Stimulated activated CD4-positive, alpha-beta T cell treated with anti-CD3 and anti-CD28 coated beads, TNF-alpha, amount 100 ng/mL, for 1 hour (primary cell): ENCODE results near the gene CCDC107.
"Not testable (repeated sequence)": the region's sequence is repeated elsewhere in the genome, so short reads cannot be mapped to it uniquely, and the experiment has no call there.

ENCODE experiments used
- DNase-seq, 3 donors: peaks; one replicate each; pipeline ENCODE4 v3.0.0-alpha.2; 2020; ENCODE audit warnings: low read depth in 3 of 3, low spot score in 1 of 3

The CCDC107 gene, protein sequence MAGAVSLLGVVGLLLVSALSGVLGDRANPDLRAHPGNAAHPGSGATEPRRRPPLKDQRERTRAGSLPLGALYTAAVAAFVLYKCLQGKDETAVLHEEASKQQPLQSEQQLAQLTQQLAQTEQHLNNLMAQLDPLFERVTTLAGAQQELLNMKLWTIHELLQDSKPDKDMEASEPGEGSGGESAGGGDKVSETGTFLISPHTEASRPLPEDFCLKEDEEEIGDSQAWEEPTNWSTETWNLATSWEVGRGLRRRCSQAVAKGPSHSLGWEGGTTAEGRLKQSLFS

DNA sequence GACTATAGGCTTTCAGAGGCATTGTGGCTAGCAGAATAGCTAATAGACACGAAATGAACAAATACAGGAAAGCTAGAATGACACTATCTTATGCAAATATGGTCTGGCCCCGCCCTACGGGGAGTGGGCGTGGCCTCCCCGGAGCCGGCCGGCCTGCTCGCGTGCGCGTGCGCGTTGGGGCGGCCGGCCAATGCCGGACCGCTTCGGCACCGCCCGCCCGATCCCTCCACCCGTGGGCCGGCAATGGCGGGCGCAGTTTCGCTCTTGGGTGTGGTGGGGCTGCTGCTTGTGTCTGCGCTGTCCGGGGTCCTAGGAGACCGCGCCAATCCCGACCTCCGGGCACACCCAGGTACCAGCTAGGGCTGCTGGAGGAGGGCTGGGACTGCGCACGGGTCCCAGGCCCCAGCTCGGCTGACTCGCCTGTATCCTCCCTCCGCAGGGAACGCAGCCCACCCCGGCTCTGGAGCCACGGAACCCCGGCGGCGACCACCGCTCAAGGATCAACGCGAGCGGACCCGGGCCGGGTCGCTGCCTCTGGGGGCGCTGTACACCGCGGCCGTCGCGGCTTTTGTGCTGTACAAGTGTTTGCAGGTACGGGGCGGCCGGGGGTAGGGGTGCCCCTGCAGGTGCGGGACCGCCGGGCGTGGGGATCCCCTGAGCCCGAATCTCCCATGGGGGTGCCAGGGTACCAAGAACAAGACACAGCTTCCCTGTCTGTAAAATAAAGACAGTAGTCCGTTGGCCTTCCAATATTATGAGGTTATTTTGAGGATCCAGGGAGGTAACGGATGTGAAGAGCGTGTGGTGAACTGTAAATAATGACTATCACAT, at the start of gene CCDC107:
Gene CCDC107 (plus strand): TSS at position 156 of the 831 bp plus-strand sequence. CDS start 88 bp downstream, at position 244.
- DNase-seq = peak; percentile 56 to 76 (median 68)

DNA sequence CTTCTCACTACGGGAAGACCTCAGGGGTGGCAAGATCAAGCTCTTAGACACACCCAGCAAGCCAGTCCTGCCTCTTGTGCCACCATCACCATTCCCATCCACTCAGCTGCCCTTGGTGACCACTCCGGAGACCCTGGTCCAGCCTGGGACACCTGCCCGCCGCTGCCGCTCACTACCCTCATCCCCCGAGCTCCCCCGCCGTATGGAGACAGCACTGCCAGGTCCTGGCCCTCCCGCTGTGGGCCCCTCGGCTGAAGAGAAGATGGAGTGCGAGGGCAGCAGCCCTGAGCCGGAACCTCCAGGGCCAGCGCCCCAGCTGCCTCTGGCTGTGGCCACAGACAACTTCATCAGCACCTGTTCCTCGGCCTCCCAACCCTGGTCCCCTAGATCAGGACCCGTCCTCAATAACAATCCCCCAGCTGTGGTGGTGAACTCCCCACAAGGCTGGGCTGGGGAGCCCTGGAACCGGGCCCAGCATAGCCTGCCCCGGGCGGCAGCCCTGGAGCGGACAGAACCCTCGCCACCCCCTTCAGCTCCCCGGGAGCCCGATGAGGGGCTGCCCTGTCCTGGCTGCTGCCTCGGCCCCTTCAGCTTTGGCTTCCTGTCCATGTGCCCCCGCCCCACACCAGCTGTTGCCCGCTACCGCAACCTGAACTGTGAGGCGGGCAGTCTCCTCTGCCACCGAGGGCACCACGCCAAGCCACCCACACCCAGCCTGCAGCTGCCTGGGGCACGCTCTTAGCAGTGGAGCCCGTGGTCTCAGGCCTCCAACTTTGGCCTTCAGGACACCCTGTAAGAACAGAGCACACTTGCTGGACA, 48.9 kb upstream of the CCDC107 start:
- no peak for DNase-seq

DNA sequence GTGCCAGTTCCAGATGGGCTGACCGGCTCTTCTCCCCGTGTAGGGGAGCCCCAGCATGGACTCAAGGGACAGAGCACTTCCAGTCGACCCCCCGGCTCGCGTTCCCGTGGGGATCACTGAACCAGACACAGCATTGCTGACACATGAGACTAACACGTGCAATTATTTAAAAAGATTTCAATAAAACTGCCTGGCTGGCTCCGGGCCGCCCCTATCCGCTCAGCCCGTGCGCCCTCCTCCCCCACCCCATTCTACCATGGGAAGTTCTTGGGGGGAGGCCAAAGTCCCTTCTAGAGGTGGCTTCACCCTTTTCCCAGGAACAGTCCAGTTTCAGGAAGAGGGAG, 48.3 kb upstream of the CCDC107 start:
- no peak for DNase-seq

DNA sequence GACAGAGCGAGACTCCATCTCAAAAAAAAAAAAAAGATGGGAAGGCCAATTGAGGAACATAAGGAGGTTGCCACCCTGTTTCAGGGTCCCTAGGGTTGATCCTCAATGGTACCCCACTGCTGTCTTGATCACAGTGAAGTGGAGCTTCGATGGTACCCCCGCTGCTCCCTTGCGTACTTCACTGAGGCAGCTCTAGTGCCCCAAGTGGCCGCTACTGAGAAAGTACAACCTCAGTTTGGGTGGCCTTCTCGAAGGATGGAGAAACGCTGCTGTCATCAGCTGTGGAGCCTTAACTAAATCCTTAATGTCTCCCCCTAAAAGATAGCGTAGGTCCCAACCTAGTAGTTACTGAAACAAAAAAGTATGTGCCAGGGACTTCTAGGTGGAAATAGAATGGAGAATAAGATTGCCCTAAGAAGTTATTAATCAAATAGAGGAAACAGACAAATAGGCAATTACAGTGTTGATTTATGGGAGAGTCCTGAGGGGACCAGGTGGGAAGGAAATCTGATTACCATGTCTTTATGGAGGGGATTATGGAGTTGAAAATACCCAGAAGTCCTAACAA, 46.8 kb upstream of the CCDC107 start:
- DNase-seq = peak; percentile 21 to 30 (median 27)

DNA sequence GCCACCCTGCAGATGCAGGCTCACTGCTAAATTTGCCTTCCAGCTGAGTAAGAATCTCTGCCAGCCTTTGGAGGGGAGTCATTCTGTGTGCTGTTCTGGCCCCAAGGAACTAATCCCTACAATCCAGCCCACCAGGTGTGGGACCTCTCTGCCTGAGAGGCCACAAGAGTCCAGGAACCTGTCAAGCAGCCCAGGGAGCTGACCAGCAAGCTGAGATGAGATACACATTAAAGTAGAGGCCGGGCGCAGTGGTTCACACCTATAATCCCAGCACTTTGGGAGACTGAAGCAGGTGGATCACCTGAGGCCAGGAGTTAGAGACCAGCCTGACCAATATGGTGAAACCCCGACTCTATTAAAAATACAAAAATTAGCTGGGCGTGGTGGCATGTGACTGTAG, 46.0 kb upstream of the CCDC107 start:
- DNase-seq = not testable (repeated sequence)

DNA sequence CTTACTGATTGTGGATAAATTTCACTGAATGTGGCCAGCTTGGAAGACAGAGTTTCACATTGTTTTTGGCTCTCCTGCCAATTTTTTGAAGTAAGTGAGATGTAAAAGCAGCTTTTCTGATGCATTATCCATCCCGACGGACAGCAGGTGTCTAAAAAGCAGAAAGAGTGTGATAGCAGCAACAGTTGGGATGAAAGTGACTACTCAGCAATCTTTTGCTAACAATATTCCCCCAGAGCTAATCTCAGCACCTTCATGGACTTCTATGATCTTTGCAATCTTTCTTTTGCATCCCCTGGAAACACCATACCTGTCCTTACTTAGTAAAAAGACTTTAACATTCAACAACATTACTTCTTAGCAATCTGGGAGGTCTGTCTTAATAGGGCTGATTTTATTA, 45.2 kb upstream of the CCDC107 start:
- no peak for DNase-seq

DNA sequence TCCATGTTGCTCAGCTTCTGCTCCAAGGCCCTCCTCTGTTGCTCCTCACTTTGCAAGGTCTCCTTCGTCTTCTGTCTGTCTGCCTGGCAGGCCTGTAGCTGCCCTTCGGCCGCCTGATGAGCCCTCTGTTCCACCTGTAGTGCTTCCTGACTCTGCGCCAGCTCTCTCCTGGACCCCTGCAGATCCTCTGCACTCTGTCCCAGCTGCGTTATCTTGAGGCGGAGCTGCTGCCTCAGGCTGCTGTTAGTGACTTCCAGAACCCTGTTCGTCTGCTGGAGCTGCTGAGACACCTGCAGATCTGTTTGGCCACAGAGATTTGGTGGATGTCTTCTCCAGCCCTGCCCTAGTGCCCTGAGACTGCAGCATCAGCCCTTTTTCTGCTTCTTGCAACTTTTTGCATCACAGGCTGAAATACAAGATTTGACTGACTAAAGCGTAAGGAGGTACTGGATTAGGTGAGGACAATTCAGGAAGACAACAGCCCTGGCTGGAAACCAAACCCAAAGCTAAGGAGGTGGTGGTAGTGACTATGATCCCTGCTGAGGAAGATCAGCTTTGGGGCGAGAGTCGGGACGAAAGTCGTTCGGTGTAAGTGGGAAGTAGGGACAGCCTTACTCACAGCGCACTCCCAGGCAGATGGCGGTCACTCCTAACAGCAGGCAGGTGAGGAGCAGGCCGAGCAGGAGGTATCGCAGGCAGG, 42.0 kb upstream of the CCDC107 start:
- no peak for DNase-seq

DNA sequence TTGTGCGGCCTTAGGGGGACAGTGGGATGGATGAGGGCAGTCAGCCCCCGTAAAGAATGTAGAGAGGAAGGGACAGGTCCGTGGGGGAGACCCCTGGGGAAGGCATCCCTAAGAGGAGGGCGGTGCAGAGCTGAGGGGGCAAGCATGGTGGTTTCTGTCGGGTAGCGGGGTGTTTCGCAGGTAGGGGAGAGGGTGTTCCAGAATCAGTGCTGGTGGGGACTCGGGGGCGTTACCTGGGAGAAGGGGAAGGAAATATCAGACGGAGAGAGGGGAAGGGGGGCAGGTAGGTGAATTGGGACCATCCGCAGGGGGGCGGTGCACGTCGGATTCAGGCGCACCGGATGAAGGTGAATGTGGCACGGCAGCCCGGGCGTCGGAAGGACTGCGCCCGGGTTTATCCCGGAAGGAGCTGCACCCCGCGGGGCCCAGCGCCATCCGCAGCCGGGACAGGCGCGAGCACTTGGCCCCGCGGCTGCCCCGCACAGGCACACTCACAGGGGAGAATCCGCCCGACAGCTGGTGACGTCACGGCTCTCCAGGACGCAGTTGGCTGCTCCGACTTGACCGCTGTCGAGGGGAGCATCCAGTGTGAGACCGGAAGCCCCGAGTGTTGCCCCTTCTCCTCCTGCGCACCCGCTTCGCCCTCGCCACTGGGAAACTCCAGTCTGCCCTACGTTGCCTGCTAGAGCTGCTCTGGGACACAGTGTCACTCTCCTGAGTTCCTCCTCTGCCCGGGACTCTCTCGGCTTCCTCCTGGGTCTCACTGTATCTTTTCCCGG, 41.2 kb upstream of the CCDC107 start:
- DNase-seq = peak; percentile 19 to 42 (median 31)

DNA sequence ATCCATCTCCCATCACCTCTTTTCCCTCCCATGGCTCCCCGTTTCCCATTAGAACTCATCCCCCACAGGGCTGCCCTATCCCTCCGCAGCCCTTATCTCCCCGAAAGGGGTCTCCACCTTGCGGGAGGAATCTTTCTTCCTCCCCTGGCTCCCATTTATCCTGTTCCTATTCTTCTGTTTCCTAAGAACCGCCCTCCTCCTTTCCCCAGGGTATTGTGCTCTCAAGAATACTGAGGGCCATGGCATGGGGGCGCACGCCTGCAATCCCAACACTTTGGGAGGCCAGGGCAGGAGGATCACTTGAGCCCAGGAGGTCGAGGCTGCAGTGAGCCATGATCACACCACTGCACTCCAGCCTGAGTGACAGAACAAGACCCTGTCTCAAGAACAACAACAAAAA, 40.5 kb upstream of the CCDC107 start:
- no peak for DNase-seq

DNA sequence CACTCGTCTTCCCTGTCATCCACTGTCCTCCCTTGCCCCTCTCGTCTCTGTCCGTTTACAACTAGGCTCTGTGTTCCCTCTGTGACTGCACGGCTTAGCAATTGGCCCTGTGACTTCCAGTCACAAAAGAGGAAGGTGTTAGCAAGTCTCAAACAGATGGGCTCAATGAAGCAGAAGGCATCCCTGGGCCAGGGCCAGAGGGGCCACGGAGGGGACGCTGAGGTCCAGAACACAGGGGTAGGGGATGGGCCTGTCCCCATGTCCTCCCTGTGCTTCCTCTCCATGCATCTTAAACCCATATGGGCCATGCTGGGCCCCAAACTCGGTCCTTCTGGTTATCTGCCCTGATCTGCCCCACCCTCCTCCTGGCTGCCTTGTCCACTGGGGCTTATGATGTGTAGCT, 39.8 kb upstream of the CCDC107 start, which contains the start of gene CD72:
Gene CD72 (minus strand): TSS at position 89 of the 403 bp plus-strand sequence. CDS start 110 bp downstream, outside the sequence.
- DNase-seq = no peak

DNA sequence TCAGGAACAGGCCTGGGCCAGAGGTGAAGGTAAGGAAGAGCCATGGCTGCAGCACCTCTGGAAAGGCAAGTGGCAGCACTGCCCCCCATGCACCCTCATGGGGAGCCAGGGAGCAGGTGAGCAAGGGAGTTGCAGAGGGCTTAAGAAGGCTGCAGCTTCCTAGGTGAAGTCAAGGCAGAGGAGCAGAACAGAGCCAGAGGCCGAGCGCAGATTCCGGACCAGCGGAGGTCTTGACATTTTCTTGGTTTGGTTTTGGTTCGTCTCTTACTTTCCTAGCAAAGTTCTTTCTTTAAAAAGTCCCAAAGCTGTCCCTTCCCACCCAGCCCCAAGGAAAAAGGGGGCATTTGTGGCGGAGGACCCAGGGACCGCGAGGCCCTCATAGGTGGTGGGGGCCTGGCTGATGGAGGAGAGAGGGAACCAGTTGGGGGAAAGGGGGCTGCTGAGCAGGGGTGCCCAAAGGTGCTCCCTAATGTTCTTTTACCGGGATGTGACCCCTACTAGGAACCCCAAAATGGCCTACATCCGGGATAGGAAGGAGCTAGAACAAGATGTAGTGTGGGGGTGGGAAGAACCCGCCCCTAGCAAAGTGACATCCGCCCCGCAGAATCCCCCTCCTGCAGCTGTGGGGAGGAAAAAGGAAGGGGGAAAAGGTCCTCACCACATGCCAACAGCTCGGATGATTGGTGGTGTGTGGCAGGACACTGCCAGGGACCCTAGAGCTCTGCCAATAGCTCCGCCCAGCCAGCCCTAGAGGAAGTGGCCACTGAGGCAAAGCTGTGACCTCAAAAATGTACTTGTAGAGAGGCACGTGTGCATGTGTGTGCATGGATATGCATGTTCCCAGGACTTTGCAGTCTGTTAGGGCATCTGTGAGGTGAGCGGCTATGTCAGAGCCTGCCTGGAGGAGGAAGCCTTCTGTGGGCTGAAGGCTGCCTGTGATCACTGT, 39.0 kb upstream of the CCDC107 start:
- DNase-seq = no peak

DNA sequence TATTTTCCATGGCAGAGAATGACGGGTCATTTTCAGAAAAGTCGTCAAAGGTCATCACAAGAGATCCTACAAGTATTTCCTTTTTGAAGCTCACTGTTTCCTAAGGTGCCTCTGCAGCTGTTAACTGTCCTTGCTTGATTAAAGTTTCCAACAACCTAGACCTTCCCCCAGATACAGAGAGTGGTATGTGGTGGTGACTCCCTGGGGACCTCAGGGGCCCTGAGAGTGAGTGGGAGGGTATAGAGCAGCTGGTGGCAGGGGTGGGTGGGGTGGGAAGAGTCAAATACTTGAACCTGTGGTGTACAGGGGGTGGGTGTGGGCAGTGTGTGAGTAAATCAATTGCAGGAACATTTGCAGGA, 38.3 kb upstream of the CCDC107 start:
- DNase-seq = no peak

DNA sequence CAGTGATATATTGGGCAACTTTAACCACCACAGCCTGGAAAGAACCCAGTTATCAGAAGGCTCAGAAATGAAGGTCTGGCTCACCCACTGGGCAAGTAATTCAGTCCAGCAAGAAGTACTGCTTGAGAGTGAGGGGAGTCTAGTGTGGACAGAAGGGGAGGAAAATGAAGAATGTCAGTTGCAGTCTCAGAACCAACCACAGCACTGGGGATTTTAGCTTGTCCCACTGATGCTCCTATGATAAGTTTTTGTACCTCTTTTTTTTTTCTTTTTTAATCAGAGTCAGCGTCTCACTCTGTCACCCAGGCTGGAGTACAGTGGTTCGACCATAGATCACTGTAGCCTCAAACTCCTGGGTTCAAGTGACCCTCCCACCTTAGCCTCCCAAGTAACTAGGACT, 30.5 kb upstream of the CCDC107 start:
- DNase-seq = no peak

DNA sequence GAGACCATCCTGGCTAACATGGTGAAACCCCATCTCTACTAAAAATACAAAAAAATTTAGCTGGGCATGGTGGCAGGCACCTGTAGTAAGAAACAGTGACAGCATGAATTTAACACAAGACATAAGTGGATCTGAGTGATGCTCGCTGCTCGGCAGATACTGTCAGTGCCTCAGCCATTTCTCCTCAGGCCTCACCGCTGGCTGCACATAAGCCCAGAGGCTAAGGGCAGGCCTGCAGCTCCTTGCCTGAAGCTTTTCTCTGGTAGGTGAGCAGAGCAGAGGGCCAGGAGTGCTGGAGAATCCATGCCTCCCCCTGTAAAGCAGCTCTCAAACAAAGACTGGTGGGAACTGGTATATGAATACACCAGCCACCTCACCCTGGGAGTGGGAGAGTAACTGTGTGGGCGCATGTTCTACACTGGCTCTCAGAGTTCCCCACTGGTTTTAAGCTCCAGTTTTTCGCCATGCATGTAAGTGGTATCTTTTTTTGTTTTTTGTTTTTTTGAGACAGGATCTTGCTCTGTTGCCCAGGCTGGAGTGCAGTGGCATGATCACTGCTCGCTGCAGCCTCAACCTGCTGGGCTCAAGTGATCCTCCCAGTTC, 29.6 kb upstream of the CCDC107 start:
- DNase-seq = no peak

DNA sequence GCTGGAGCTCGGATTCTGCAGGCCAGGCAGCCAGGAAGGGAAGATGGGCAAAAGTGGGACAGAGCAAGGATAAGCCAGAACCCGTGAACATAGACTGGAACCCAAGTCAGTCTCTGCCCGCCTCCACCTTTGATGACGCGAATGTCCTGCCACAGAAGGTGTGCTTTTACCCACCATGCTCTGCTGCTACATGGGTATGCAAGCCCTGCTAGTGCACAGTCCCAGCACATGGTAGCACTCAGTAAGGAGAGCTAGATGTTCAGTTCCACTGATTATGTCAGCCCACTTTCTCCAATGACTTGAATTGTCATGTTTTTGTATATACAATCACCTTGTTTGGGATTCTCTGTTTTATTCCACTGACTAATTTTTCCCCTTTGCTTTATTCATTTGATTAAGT, 28.5 kb upstream of the CCDC107 start:
- no peak for DNase-seq

DNA sequence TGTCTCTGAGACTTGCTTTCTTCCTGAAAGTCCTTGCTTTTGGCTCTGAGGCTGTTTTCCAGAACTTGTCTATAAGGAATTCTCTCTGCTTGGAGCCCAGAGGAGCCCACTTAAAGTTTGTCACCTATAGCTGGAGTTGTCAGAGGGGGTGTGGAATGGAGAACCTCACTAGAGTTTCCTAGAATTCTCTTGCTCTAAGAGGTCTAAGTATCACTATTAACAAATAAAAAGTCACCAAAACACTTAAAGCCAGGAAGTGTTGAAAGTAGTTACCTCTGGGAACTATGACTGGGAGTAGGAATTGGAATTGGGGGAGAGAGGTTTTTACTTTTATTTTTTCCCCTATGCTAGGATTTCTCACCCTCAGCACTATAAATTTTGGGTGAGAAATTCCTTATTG, 22.4 kb upstream of the CCDC107 start:
- DNase-seq = no peak

DNA sequence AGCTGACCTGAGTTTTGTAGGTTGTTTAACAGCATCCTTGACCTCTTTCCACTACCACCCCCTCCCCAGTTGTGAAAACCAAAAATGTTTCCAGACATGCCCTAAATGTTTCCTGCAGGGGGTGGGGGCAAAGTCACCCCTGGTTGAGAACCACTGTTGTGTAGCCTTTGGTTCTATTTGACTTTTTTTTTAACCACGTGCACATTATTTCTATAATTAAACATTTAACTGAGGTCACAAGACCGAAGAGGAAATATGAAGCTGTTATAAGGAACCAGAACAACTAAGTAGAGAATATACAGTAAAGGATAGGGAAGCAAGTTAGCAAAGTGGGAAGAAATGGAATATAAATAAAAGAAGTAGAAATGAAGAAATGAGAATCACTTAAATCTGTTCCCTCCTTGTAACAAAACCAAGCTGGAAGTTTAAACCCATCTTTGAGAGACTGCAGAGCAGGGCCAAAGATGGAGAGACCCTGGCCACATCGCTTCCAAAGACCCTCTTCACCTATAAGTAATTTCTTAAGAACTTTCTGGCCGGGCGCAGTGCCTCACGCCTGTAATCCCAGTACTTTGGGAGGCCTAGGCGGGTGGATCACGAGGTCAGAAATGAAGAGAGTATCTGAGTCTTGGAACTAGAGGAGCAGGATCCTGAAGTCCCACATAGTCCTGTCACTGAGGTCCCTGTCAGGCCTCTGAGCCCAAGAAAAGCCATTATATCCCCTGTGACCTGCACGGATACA, 21.8 kb upstream of the CCDC107 start:
- no peak for DNase-seq

DNA sequence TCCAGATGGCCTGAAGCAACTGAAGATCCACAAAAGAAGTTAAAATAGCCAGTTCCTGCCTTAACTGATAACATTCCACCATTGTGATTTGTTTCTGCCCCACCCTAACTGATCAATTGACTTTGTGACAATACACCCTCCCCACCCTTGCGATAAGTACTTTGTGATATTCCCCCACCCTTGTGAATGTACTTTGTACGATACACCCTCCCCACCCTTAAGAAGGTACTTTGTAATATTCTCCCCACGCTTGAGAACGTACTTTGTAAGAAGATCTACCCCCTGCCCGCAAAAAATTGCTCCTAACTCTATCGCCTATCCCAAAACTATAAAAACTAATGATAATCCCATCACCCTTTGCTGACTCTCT, 21.2 kb upstream of the CCDC107 start:
- DNase-seq = not testable (repeated sequence)
